ENCODE results near the gene CGA. TPM values are rescaled to one million over a fixed set of nuclear protein-coding genes. Genes with fewer than 3 reads are reported as not detected.

Gene CGA
- total RNA-seq, 1 donor from 2014 or later = not detected

GRCh38 chr6:87101067-87101466 is 6.2 kb upstream of the CGA start:
- Histone ChIP-seq H3K4me1 (no peaks in the 10 kb centered on the region), H3K27me3 (no peaks in the 10 kb centered on the region)
- no peak for DNase-seq (ENCODE audit: extremely low spot score in 2 of 2)

GRCh38 chr6:87100216-87100615 is 5.3 kb upstream of the CGA start:
- Histone ChIP-seq H3K27me3 (no peaks in the 10 kb centered on the region), H3K36me3 (no peaks in the 10 kb centered on the region), H3K4me1 (no peaks in the 10 kb centered on the region), H3K27ac (no peak overlapping the region), H3K9me3 (no peaks in the 10 kb centered on the region), H3K4me3 (no peak overlapping the region)
- no peak for DNase-seq (ENCODE audit: extremely low spot score in 2 of 2)
- TF ChIP-seq POLR2AphosphoS5 (IDR thresholded peaks at IDR 0.05; ENCODE audit: insufficient read depth in 1 of 2, low read depth in 1 of 2) = no peak
- TF ChIP-seq CTCF (IDR thresholded peaks at IDR 0.05) = no peak
- TF ChIP-seq POLR2A (IDR thresholded peaks at IDR 0.05) = no peak
- intact Hi-C loops (cut with DNase I) = no loop called here

More at GRCh38 chr6:87101067-87101466, 6.2 kb upstream of the CGA start:
- Histone ChIP-seq H3K27ac (no peak overlapping the region), H3K4me3 (no peak overlapping the region), H3K36me3 (no peaks in the 10 kb centered on the region), H3K9me3 (no peaks in the 10 kb centered on the region)
- TF ChIP-seq POLR2AphosphoS5 (IDR thresholded peaks at IDR 0.05; ENCODE audit: insufficient read depth in 1 of 2, low read depth in 1 of 2) = no peak
- no peak for TF ChIP-seq POLR2A (IDR thresholded peaks at IDR 0.05)
- TF ChIP-seq CTCF (IDR thresholded peaks at IDR 0.05) = no peak
- intact Hi-C loops (cut with DNase I) = no loop called here

GRCh38 chr6:87099472-87099871 is 4.6 kb upstream of the CGA start:
- H3K27me3 ChIP-seq = no peaks in the 10 kb centered on the region
- H3K4me3 ChIP-seq = no peak overlapping the region
- intact Hi-C loops (cut with DNase I) = no loop called here
- no peaks in the 10 kb centered on the region for H3K9me3 ChIP-seq
- DNase-seq (ENCODE audit: extremely low spot score in 2 of 2) = no peak
- TF ChIP-seq POLR2A (IDR thresholded peaks at IDR 0.05) (no peak), POLR2AphosphoS5 (IDR thresholded peaks at IDR 0.05; ENCODE audit: insufficient read depth in 1 of 2, low read depth in 1 of 2) (no peak), CTCF (IDR thresholded peaks at IDR 0.05) (no peak)
- H3K27ac ChIP-seq = no peak overlapping the region
- H3K36me3 ChIP-seq = no peaks in the 10 kb centered on the region
- H3K4me1 ChIP-seq = no peaks in the 10 kb centered on the region

GRCh38 chr6:87094576-87094975 is 330 bp downstream of the CGA start:
- H3K27ac ChIP-seq = no peak overlapping the region
- TF ChIP-seq POLR2A (IDR thresholded peaks at IDR 0.05) (no peak), CTCF (IDR thresholded peaks at IDR 0.05) (no peak), POLR2AphosphoS5 (IDR thresholded peaks at IDR 0.05; ENCODE audit: insufficient read depth in 1 of 2, low read depth in 1 of 2) (no peak)
- H3K4me3 ChIP-seq = no peak overlapping the region
- no peak for DNase-seq (ENCODE audit: extremely low spot score in 2 of 2)
- no peaks in the 10 kb centered on the region for H3K27me3 ChIP-seq
- H3K9me3 ChIP-seq = no peaks in the 10 kb centered on the region
- no peaks in the 10 kb centered on the region for H3K36me3 ChIP-seq
- no peaks in the 10 kb centered on the region for H3K4me1 ChIP-seq
- intact Hi-C loops (cut with DNase I) = no loop called here

GRCh38 chr6:87093651-87094050 is 1.3 kb downstream of the CGA start:
- TF ChIP-seq CTCF (IDR thresholded peaks at IDR 0.05) (no peak), POLR2A (IDR thresholded peaks at IDR 0.05) (no peak), POLR2AphosphoS5 (IDR thresholded peaks at IDR 0.05; ENCODE audit: insufficient read depth in 1 of 2, low read depth in 1 of 2) (no peak)
- Histone ChIP-seq H3K4me3 (no peak overlapping the region), H3K27ac (no peak overlapping the region), H3K27me3 (no peaks in the 10 kb centered on the region), H3K9me3 (no peaks in the 10 kb centered on the region), H3K36me3 (no peaks in the 10 kb centered on the region), H3K4me1 (no peaks in the 10 kb centered on the region)
- no peak for DNase-seq (ENCODE audit: extremely low spot score in 2 of 2)
- intact Hi-C loops (cut with DNase I) = no loop called here
